ENCODE results near the gene IDI2.

IDI2 gene

GRCh38 chr10:1049425-1049958, 23.8 kb upstream of the IDI2 start:
- peaks cover 21% of the 10 kb centered on the region for H3K79me2 ChIP-seq (ENCODE audit: control insufficient read depth, insufficient read depth, low read length, poor library complexity)
- peaks cover 5 to 18% of the 10 kb centered on the region in 2 experiments for H3K4me1 ChIP-seq (ENCODE audit: control insufficient read depth in 1 of 2, insufficient read depth in 2 of 2, low read length in 2 of 2)
- peak overlapping the region; percentile 23 for H3K18ac ChIP-seq (ENCODE audit: low read length)
- peak overlapping the region; percentile 81 for H3K14ac ChIP-seq (ENCODE audit: low read length)
- H3K27ac ChIP-seq (ENCODE audit: low read depth, low read length), result peak overlapping the region; percentile 99
- no peak overlapping the region for H2BK12ac ChIP-seq (ENCODE audit: low read length)
- peak overlapping the region; percentile 90 for H2BK120ac ChIP-seq (ENCODE audit: insufficient read depth, low read length, poor library complexity)
- peaks cover 6 to 13% of the 10 kb centered on the region in 2 experiments for H3K36me3 ChIP-seq (ENCODE audit: control insufficient read depth in 1 of 2, insufficient read depth in 2 of 2, low read length in 2 of 2)
- no CpG with 5 or more reads among the region's 34 CpGs for WGBS (ENCODE audit: extremely low coverage, insufficient coverage, insufficient read length)
- peak overlapping the region; percentile 33 for H4K91ac ChIP-seq (ENCODE audit: low read depth, low read length)
- no peaks in the 10 kb centered on the region for H3K9me3 ChIP-seq (ENCODE audit: insufficient read depth, low read depth, low read length)
- peak overlapping the region; percentile 62 for H4K12ac ChIP-seq (ENCODE audit: low read depth, low read length)
- no peak overlapping the region for H3K23ac ChIP-seq (ENCODE audit: low read length)
- H2AK5ac ChIP-seq (ENCODE audit: low read length), result peak overlapping the region; percentile 3
- peak overlapping the region; percentile 49 for H3K4me2 ChIP-seq (ENCODE audit: low read length)
- H2AFZ ChIP-seq (ENCODE audit: insufficient read depth, low read length, poor library complexity), result peak overlapping the region; percentile 47
- H3K4ac ChIP-seq (ENCODE audit: low read depth, low read length), result peak overlapping the region; percentile 39
- DNase-seq, result peak; percentile 80 to 85
- peak overlapping the region; percentile 83 for H3K4me3 ChIP-seq (ENCODE audit: low read depth, low read length)
- peak overlapping the region; percentile 68 for H4K8ac ChIP-seq (ENCODE audit: low read depth, low read length)
- peak overlapping the region; percentile 64 for H2BK5ac ChIP-seq (ENCODE audit: low read depth, low read length, poor library complexity)
- H3K79me1 ChIP-seq (ENCODE audit: low read length), result peaks cover 17% of the 10 kb centered on the region
- no peaks in the 10 kb centered on the region for H3K27me3 ChIP-seq (ENCODE audit: insufficient read depth, low read length)
- H3K9ac ChIP-seq (ENCODE audit: low read length), result peak overlapping the region; percentile 82

- DNase-seq, result peak; percentile 98
- WGBS (ENCODE audit: extremely low coverage, insufficient coverage, insufficient read length), result no CpG with 5 or more reads among the region's 83 CpGs
Measured at GRCh38 chr10:1048732-1049424, 23.2 kb upstream of the IDI2 start, which contains the start of gene IDI1. Gene IDI1, minus strand, starts transcription at chr10:1049119. Its CDS starts 116 bp downstream, at chr10:1049003.

GRCh38 chr10:1048349-1048731, 22.7 kb upstream of the IDI2 start:
- peak overlapping the region; percentile 90 for H3K9ac ChIP-seq (ENCODE audit: low read length)
- H3K36me3 ChIP-seq (ENCODE audit: control insufficient read depth in 1 of 2, insufficient read depth in 2 of 2, low read length in 2 of 2), result peaks cover 8 to 20% of the 10 kb centered on the region in 2 experiments
- H4K8ac ChIP-seq (ENCODE audit: low read depth, low read length), result peak overlapping the region; percentile 96
- peak overlapping the region; percentile 97 for H3K4me3 ChIP-seq (ENCODE audit: low read depth, low read length)
- H3K9me3 ChIP-seq (ENCODE audit: insufficient read depth, low read depth, low read length), result no peaks in the 10 kb centered on the region
- peak overlapping the region; percentile 8 for H2AK5ac ChIP-seq (ENCODE audit: low read length)
- H3K27me3 ChIP-seq (ENCODE audit: insufficient read depth, low read length), result no peaks in the 10 kb centered on the region
- peak overlapping the region; percentile 94 for H2BK5ac ChIP-seq (ENCODE audit: low read depth, low read length, poor library complexity)
- H3K4me2 ChIP-seq (ENCODE audit: low read length), result peak overlapping the region; percentile 79
- H3K23ac ChIP-seq (ENCODE audit: low read length), result peak overlapping the region; percentile 96
- peaks cover 17% of the 10 kb centered on the region for H3K79me1 ChIP-seq (ENCODE audit: low read length)
- WGBS (ENCODE audit: extremely low coverage, insufficient coverage, insufficient read length), result no CpG with 5 or more reads among the region's 37 CpGs
- H2BK120ac ChIP-seq (ENCODE audit: insufficient read depth, low read length, poor library complexity), result peak overlapping the region; percentile 89
- peak overlapping the region; percentile 69 for H2AFZ ChIP-seq (ENCODE audit: insufficient read depth, low read length, poor library complexity)
- peak overlapping the region; percentile 98 for H3K18ac ChIP-seq (ENCODE audit: low read length)
- H4K91ac ChIP-seq (ENCODE audit: low read depth, low read length), result peak overlapping the region; percentile 95
- H3K14ac ChIP-seq (ENCODE audit: low read length), result peak overlapping the region; percentile 72
- peak overlapping the region; percentile 51 for H2BK12ac ChIP-seq (ENCODE audit: low read length)
- H3K79me2 ChIP-seq (ENCODE audit: control insufficient read depth, insufficient read depth, low read length, poor library complexity), result peaks cover 25% of the 10 kb centered on the region
- H3K27ac ChIP-seq (ENCODE audit: low read depth, low read length), result peak overlapping the region; percentile 99
- H3K4ac ChIP-seq (ENCODE audit: low read depth, low read length), result peak overlapping the region; percentile 28
- peak; percentile 30 to 62 for DNase-seq
- H4K12ac ChIP-seq (ENCODE audit: low read depth, low read length), result peak overlapping the region; percentile 75
- H3K4me1 ChIP-seq (ENCODE audit: control insufficient read depth in 1 of 2, insufficient read depth in 2 of 2, low read length in 2 of 2), result peaks cover 5 to 20% of the 10 kb centered on the region in 2 experiments

More at GRCh38 chr10:1048732-1049424, 23.2 kb upstream of the IDI2 start, which contains the start of gene IDI1:
- Histone ChIP-seq H3K36me3 (ENCODE audit: control insufficient read depth in 1 of 2, insufficient read depth in 2 of 2, low read length in 2 of 2) (peaks cover 8 to 18% of the 10 kb centered on the region in 2 experiments), H4K12ac (ENCODE audit: low read depth, low read length) (peak within 1 kb of the TSS; percentile 75), H2BK12ac (ENCODE audit: low read length) (peak within 1 kb of the TSS; percentile 51), H3K4me1 (ENCODE audit: control insufficient read depth in 1 of 2, insufficient read depth in 2 of 2, low read length in 2 of 2) (peaks cover 5 to 20% of the 10 kb centered on the region in 2 experiments), H3K23ac (ENCODE audit: low read length) (peak within 1 kb of the TSS; percentile 96), H3K4me2 (ENCODE audit: low read length) (peak within 1 kb of the TSS; percentile 79), H2BK5ac (ENCODE audit: low read depth, low read length, poor library complexity) (peak within 1 kb of the TSS; percentile 96), H3K9me3 (ENCODE audit: insufficient read depth, low read depth, low read length) (no peaks in the 10 kb centered on the region), H4K8ac (ENCODE audit: low read depth, low read length) (peak within 1 kb of the TSS; percentile 96), H2BK120ac (ENCODE audit: insufficient read depth, low read length, poor library complexity) (peak within 1 kb of the TSS; percentile 90), H4K91ac (ENCODE audit: low read depth, low read length) (peak within 1 kb of the TSS; percentile 95), H2AFZ (ENCODE audit: insufficient read depth, low read length, poor library complexity) (peak within 1 kb of the TSS; percentile 69), H3K18ac (ENCODE audit: low read length) (peak within 1 kb of the TSS; percentile 98), H3K4ac (ENCODE audit: low read depth, low read length) (peak within 1 kb of the TSS; percentile 39), H2AK5ac (ENCODE audit: low read length) (peak within 1 kb of the TSS; percentile 8), H3K27me3 (ENCODE audit: insufficient read depth, low read length) (no peaks in the 10 kb centered on the region), H3K79me1 (ENCODE audit: low read length) (peaks cover 17% of the 10 kb centered on the region), H3K27ac (ENCODE audit: low read depth, low read length) (peak within 1 kb of the TSS; percentile 99), H3K9ac (ENCODE audit: low read length) (peak within 1 kb of the TSS; percentile 90), H3K79me2 (ENCODE audit: control insufficient read depth, insufficient read depth, low read length, poor library complexity) (peaks cover 25% of the 10 kb centered on the region), H3K4me3 (ENCODE audit: low read depth, low read length) (peak within 1 kb of the TSS; percentile 97), H3K14ac (ENCODE audit: low read length) (peak within 1 kb of the TSS; percentile 81)

GRCh38 chr10:1047937-1048336, 22.3 kb upstream of the IDI2 start:
- H2BK120ac ChIP-seq (ENCODE audit: insufficient read depth, low read length, poor library complexity), result no peak overlapping the region
- peak overlapping the region; percentile 95 for H4K91ac ChIP-seq (ENCODE audit: low read depth, low read length)
- H3K4ac ChIP-seq (ENCODE audit: low read depth, low read length), result peak overlapping the region; percentile 28
- H2AK5ac ChIP-seq (ENCODE audit: low read length), result peak overlapping the region; percentile 8
- peaks cover 5 to 20% of the 10 kb centered on the region in 2 experiments for H3K4me1 ChIP-seq (ENCODE audit: control insufficient read depth in 1 of 2, insufficient read depth in 2 of 2, low read length in 2 of 2)
- no peak overlapping the region for H2BK12ac ChIP-seq (ENCODE audit: low read length)
- H3K36me3 ChIP-seq (ENCODE audit: control insufficient read depth in 1 of 2, insufficient read depth in 2 of 2, low read length in 2 of 2), result peaks cover 9 to 21% of the 10 kb centered on the region in 2 experiments
- peaks cover 25% of the 10 kb centered on the region for H3K79me2 ChIP-seq (ENCODE audit: control insufficient read depth, insufficient read depth, low read length, poor library complexity)
- no peaks in the 10 kb centered on the region for H3K27me3 ChIP-seq (ENCODE audit: insufficient read depth, low read length)
- no peak for DNase-seq
- H3K9ac ChIP-seq (ENCODE audit: low read length), result peak overlapping the region; percentile 90
- WGBS (ENCODE audit: extremely low coverage, insufficient coverage, insufficient read length), result no CpG with 5 or more reads among the region's 15 CpGs
- peak overlapping the region; percentile 79 for H3K4me2 ChIP-seq (ENCODE audit: low read length)
- no peaks in the 10 kb centered on the region for H3K9me3 ChIP-seq (ENCODE audit: insufficient read depth, low read depth, low read length)
- H4K12ac ChIP-seq (ENCODE audit: low read depth, low read length), result no peak overlapping the region
- H3K23ac ChIP-seq (ENCODE audit: low read length), result no peak overlapping the region
- H3K4me3 ChIP-seq (ENCODE audit: low read depth, low read length), result peak overlapping the region; percentile 97
- peak overlapping the region; percentile 69 for H2AFZ ChIP-seq (ENCODE audit: insufficient read depth, low read length, poor library complexity)
- peak overlapping the region; percentile 94 for H2BK5ac ChIP-seq (ENCODE audit: low read depth, low read length, poor library complexity)
- H3K14ac ChIP-seq (ENCODE audit: low read length), result peak overlapping the region; percentile 72
- peaks cover 17% of the 10 kb centered on the region for H3K79me1 ChIP-seq (ENCODE audit: low read length)
- H3K27ac ChIP-seq (ENCODE audit: low read depth, low read length), result peak overlapping the region; percentile 99
- H3K18ac ChIP-seq (ENCODE audit: low read length), result peak overlapping the region; percentile 98
- H4K8ac ChIP-seq (ENCODE audit: low read depth, low read length), result peak overlapping the region; percentile 96

Data from trophoblast cell (in vitro differentiated cells and primary cell).